Neural progenitor cell (in vitro differentiated cells): ENCODE data around the gene TMEM214.

ENCODE experiments used
- CTCF ChIP-seq: fragments of 200-600 bp; sonication (generic); IDR thresholded peaks from 2 replicates; pipeline ENCODE4 v1.5.1; 2017; ENCODE audit warnings: antibody characterized with exemption, mild to moderate bottlenecking
- EZH2 ChIP-seq: fragments of 200-600 bp; sonication (generic); IDR thresholded peaks from 2 replicates; pipeline ENCODE4 v1.6.1; 2017; ENCODE audit warnings: antibody characterized with exemption, mild to moderate bottlenecking, moderate library complexity

GRCh38 chr2:27071277-27071989 is 38.7 kb downstream of the TMEM214 start, which contains the start of gene OST4:
- TF ChIP-seq CTCF (no peak), EZH2 (no peak)
